Subcutaneous abdominal adipose tissue (tissue), 5 donors: Measurements from ENCODE around the gene PDE9A.

ENCODE experiments used
- H3K27ac ChIP-seq: one replicate; pipeline ENCODE4 v1.7.0; 2013; ENCODE audit warnings: low read depth, mild to moderate bottlenecking, inconsistent platforms, low read length, moderate library complexity
- H3K27me3 ChIP-seq, 5 donors: one replicate each; pipeline ENCODE4 v1.7.0; 2013; ENCODE audit warnings: low read length in 5 of 5, inconsistent platforms in 1 of 5; ENCODE audit not compliant: control insufficient read depth in 5 of 5, insufficient read depth in 4 of 5
- H3K36me3 ChIP-seq, 5 donors: one replicate each; pipeline ENCODE4 v1.7.0; 2013; ENCODE audit warnings: low read length in 5 of 5; ENCODE audit not compliant: control insufficient read depth in 5 of 5, insufficient read depth in 5 of 5
- H3K4me1 ChIP-seq, 5 donors: one replicate each; pipeline ENCODE4 v1.7.0; 2013; ENCODE audit warnings: low read length in 5 of 5, mild to moderate bottlenecking in 3 of 5, moderate library complexity in 1 of 5; ENCODE audit not compliant: control insufficient read depth in 5 of 5, insufficient read depth in 5 of 5
- H3K4me3 ChIP-seq, 5 donors: one replicate each; pipeline ENCODE4 v1.7.0; 2013; ENCODE audit warnings: low read length in 5 of 5, low read depth in 1 of 5
- H3K9ac ChIP-seq, 5 donors: one replicate each; pipeline ENCODE4 v1.7.0; 2013; ENCODE audit warnings: low read length in 5 of 5, mild to moderate bottlenecking in 4 of 5, moderate library complexity in 3 of 5
- H3K9me3 ChIP-seq, 5 donors: one replicate each; pipeline ENCODE4 v1.7.0; 2013; ENCODE audit warnings: low read length in 5 of 5; ENCODE audit not compliant: control insufficient read depth in 5 of 5
- donor health status: healthy.
- donor health status: healthy.
- donor health status: healthy.
- donor health status: healthy.
- donor health status: healthy.

The PDE9A gene

DNA sequence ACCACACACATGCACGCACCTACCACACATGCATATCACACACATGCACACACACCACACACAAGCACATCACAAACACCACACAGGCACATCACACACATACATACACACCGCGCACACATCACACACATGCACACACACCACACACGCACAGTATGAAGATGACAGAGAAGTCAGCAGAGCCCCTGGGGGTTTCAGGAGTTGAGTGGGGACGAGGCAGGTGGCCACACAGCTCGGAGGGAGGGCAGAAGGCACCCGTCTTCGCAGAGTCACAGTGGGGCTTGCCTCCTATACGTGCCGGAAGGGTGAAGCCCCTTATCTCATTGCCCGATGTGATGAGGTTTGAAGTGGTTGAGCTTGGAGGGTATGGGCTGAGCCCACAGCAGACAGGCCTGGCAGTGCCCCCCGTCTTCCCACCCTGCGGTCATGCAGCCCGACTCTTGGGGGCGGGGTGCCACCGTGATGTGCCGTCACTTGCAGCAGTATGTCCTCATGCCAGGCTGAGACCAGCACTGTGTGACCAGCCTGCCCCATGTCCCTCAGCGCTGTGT lies 9.9 kb downstream of the PDE9A start:
- Histone ChIP-seq H3K9me3 (no peaks in the 10 kb centered on the region), H3K9ac (no peak overlapping the region), H3K4me1 (peaks cover under 1 to 15% (median 2%) of the 10 kb centered on the region in 5 donors), H3K27ac (no peak overlapping the region), H3K27me3 (peaks cover 2 to 18% (median 6%) of the 10 kb centered on the region in 5 donors), H3K4me3 (no peak overlapping the region), H3K36me3 (peaks cover 0 to 10% (median 0%) of the 10 kb centered on the region in 5 donors)

GRCh38 chr21:42663860-42664535 lies 10.6 kb downstream of the PDE9A start:
- peaks cover 2 to 19% (median 6%) of the 10 kb centered on the region in 5 donors for H3K27me3 ChIP-seq
- no peak overlapping the region for H3K9ac ChIP-seq
- H3K4me3 ChIP-seq, result no peak overlapping the region
- H3K36me3 ChIP-seq, result peaks cover 0 to 10% (median 0%) of the 10 kb centered on the region in 5 donors
- no peaks in the 10 kb centered on the region for H3K9me3 ChIP-seq
- H3K4me1 ChIP-seq, result peaks cover 2 to 21% (median 9%) of the 10 kb centered on the region in 5 donors
- no peak overlapping the region for H3K27ac ChIP-seq

GRCh38 chr21:42664614-42665013 lies 11.2 kb downstream of the PDE9A start:
- Histone ChIP-seq H3K36me3 (peaks cover 0 to 11% (median 0%) of the 10 kb centered on the region in 5 donors), H3K4me3 (no peak overlapping the region), H3K9ac (no peak overlapping the region), H3K27me3 (peaks cover 2 to 17% (median 8%) of the 10 kb centered on the region in 5 donors), H3K9me3 (no peaks in the 10 kb centered on the region), H3K27ac (no peak overlapping the region), H3K4me1 (peaks cover 2 to 23% (median 10%) of the 10 kb centered on the region in 5 donors)

- H3K27ac ChIP-seq, result no peak overlapping the region
- H3K4me1 ChIP-seq, result peaks cover 2 to 23% (median 10%) of the 10 kb centered on the region in 5 donors
- no peak overlapping the region for H3K4me3 ChIP-seq
- H3K27me3 ChIP-seq, result peaks cover 2 to 17% (median 9%) of the 10 kb centered on the region in 5 donors
- H3K9me3 ChIP-seq, result no peaks in the 10 kb centered on the region
- H3K9ac ChIP-seq, result no peak overlapping the region
- peaks cover 0 to 15% (median 0%) of the 10 kb centered on the region in 5 donors for H3K36me3 ChIP-seq
Measured at GRCh38 chr21:42665026-42665425, 11.6 kb downstream of the PDE9A start.

DNA sequence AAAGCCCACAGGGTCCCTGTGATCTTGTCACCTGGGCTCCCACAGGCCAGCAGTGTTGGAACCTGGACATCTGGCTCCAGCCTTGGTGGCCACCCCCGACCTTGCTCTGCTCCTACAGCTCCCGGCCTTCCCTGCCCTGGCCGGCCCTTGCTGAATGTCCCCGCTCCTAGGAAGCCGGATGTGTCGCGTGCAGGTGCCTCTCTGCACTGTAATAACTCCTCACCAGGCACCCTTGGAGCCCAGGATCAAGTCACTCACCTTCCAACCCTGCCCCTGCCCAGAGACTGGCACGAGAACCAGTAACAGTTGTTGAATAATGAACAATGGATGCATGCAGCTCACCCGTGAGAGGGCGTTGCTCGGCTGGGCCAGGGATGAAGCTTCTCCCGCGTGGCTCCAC lies 12.1 kb downstream of the PDE9A start:
- H3K36me3 ChIP-seq, result peaks cover 0 to 20% (median 0%) of the 10 kb centered on the region in 5 donors

GRCh38 chr21:42666023-42666747 lies 12.8 kb downstream of the PDE9A start:
- no peak overlapping the region for H3K27ac ChIP-seq
- peaks cover 2 to 23% (median 10%) of the 10 kb centered on the region in 5 donors for H3K4me1 ChIP-seq
- no peak overlapping the region for H3K9ac ChIP-seq

More for the DNA sequence above, 12.1 kb downstream of the PDE9A start:
- Histone ChIP-seq H3K4me1 (peaks cover 2 to 23% (median 10%) of the 10 kb centered on the region in 5 donors), H3K9ac (no peak overlapping the region), H3K27ac (no peak overlapping the region), H3K27me3 (peaks cover 2 to 17% (median 9%) of the 10 kb centered on the region in 5 donors), H3K9me3 (no peaks in the 10 kb centered on the region), H3K4me3 (no peak overlapping the region)

DNA sequence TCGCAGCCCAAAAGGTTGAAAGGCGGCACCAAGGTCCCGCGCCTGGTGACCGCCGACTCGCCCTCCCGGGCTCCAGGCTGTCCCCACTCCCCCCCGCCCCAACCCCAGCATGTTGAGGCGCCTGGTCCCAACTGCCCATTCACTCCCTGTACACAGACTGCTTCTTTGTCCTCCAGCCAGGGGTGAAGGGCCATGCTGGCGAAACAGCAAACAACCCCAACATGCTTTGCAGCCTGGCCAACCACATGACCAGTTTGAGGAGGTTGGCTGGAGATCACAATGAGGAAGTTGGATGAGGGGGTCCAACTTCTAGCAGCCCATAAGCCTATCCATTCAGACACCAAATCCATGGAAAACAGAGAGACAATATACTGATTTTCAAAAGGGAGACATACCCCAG lies 13.5 kb downstream of the PDE9A start:
- Histone ChIP-seq H3K36me3 (peaks cover 0 to 21% (median 0%) of the 10 kb centered on the region in 5 donors), H3K27ac (no peak overlapping the region), H3K27me3 (peaks cover 2 to 17% (median 9%) of the 10 kb centered on the region in 5 donors), H3K4me1 (peaks cover 2 to 23% (median 10%) of the 10 kb centered on the region in 5 donors), H3K4me3 (no peak overlapping the region), H3K9me3 (no peaks in the 10 kb centered on the region), H3K9ac (no peak overlapping the region)

More at GRCh38 chr21:42666023-42666747, 12.8 kb downstream of the PDE9A start:
- Histone ChIP-seq H3K9me3 (no peaks in the 10 kb centered on the region), H3K27me3 (peaks cover 2 to 17% (median 9%) of the 10 kb centered on the region in 5 donors), H3K36me3 (peaks cover 0 to 21% (median 0%) of the 10 kb centered on the region in 5 donors), H3K4me3 (no peak overlapping the region)

DNA sequence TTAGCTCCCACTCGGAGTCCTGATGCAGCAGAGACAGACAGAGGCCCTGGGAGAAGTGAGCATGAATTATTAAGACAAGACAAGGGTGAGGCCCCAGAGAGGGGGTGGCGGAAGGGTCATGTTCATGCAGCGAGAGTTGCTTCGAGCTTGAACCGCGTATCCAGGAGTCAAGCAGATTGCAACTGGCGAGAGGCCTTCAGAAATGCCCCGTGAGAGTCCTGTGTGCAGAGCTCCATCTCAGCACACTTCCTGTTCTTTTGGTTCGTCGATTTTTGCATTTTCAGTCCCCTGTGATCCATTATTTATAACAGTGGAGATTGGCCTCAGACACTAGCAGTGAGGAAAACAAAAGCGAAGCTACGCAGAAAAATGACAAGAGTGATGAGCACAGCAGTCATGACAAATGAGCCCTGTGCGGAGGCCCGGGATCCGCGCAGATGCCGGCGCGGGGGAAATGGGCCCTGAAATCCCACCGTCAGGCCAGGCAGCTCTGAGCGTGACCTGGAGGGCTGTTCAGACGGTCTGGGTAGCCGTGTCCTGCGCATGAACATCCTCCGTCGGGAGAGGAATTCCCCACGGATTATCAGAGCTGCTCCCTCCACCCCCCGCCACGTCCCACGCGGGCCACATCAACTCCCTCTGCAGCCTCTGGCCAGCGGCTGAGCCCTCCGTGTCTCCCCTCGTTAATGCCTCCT lies 15.0 kb downstream of the PDE9A start:
- Histone ChIP-seq H3K27ac (no peak overlapping the region), H3K9me3 (no peaks in the 10 kb centered on the region), H3K36me3 (peaks cover 0 to 11% (median 0%) of the 10 kb centered on the region in 5 donors), H3K9ac (no peak overlapping the region), H3K4me1 (peaks cover 2 to 23% (median 10%) of the 10 kb centered on the region in 5 donors), H3K27me3 (peaks cover 0 to 17% (median 9%) of the 10 kb centered on the region in 5 donors), H3K4me3 (peak overlapping the region in 2 of 5 donors; percentile 10 to 47)

DNA sequence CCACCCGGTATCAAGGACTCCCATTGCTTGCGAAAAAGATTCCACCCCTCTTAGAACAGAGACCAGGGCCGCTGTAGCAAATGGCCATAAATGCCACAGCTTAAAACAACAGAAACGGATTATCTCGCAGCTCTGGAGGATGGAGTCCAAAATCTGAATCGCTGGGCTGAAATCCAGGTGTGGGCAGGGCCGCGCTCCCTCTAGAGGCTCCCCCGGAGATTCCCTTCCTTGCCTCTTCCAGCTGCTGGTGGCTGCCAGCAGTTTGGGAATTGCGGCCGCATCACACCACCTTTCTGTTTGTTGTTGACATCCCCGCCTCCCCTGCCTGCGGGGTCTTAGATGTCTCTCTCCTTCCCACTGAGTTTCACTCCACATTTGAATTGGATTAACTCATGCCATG lies 15.6 kb downstream of the PDE9A start:
- peak overlapping the region in 2 of 5 donors; percentile 10 to 47 for H3K4me3 ChIP-seq
- H3K27me3 ChIP-seq, result peaks cover 0 to 17% (median 9%) of the 10 kb centered on the region in 5 donors
- no peak overlapping the region for H3K27ac ChIP-seq
- peaks cover 2 to 24% (median 10%) of the 10 kb centered on the region in 5 donors for H3K4me1 ChIP-seq
- peaks cover 0 to 11% (median 0%) of the 10 kb centered on the region in 5 donors for H3K36me3 ChIP-seq
- no peaks in the 10 kb centered on the region for H3K9me3 ChIP-seq
- no peak overlapping the region for H3K9ac ChIP-seq
